IMR-90 (cell line): ENCODE measurements around the gene LUZP2. TPM values are rescaled to one million over a fixed set of nuclear protein-coding genes. Genes with fewer than 3 reads are reported as not detected.
A peak's percentile ranks its signal among the peaks of the same experiment; 100 is the strongest.

Experiments
- ATAC-seq: fragments of 200-7000 bp; cut with Tn5 transposase; 2 replicates; pipeline ENCODE4 v1.9.1; 2020; ENCODE audit warnings: low read depth, mild to moderate bottlenecking, moderate library complexity
- BruUV-seq: library from RNA; stranded (reverse); fragments of 400-500 nt; replicated peaks from 2 replicates; lab custom pipeline; 2021; lab: Mats Ljungman, UMichigan
- CTCF ChIA-PET: fragments of 300-600 bp; formaldehyde crosslinking; extraction: SDS; loops from one replicate; lab custom pipeline; 2021; ENCODE audit warnings: antibody characterized with exemption; lab: Yijun Ruan, JAX
- POLR2A ChIA-PET: fragments of 300-600 bp; sonication (Branson Sonifier 250); formaldehyde crosslinking; loops from one replicate; lab custom pipeline; 2022; ENCODE audit warnings: antibody characterized with exemption; ENCODE audit not compliant: unreplicated experiment; lab: Charles Lee
- DNase-seq: peaks from one replicate; pipeline ENCODE4 v3.0.0; 2013
- H2AFZ ChIP-seq: replicated peaks from 2 replicates; pipeline ENCODE3; 2013; ENCODE audit warnings: low read length, mild to moderate bottlenecking; ENCODE audit not compliant: poor library complexity
- H2AK5ac ChIP-seq: 2 replicates; pipeline ENCODE4 v1.6.1; 2013; ENCODE audit warnings: low read depth, low read length, inconsistent platforms
- H2AK9ac ChIP-seq: replicated peaks from 2 replicates; pipeline ENCODE3; 2013; ENCODE audit warnings: mild to moderate bottlenecking, low read depth, low read length, moderate library complexity; ENCODE audit not compliant: poor library complexity
- H2BK120ac ChIP-seq: 2 replicates; pipeline ENCODE4 v1.6.1; 2013; ENCODE audit warnings: low read depth, low read length, inconsistent platforms
- H2BK15ac ChIP-seq: 3 replicates; pipeline ENCODE4 v1.6.1; 2013; ENCODE audit warnings: low read depth, low read length, inconsistent platforms
- H2BK20ac ChIP-seq: 2 replicates; pipeline ENCODE4 v1.6.1; 2013; ENCODE audit warnings: low read depth, mild to moderate bottlenecking, inconsistent platforms, low read length, moderate library complexity
- H2BK5ac ChIP-seq: 2 replicates; pipeline ENCODE4 v1.6.1; 2013; ENCODE audit warnings: mild to moderate bottlenecking, low read depth, low read length, inconsistent platforms; ENCODE audit not compliant: poor library complexity, severe bottlenecking
- H3K14ac ChIP-seq: replicated peaks from 2 replicates; pipeline ENCODE4 v1.6.1; 2013; ENCODE audit warnings: low read depth, low read length, inconsistent platforms
- H3K18ac ChIP-seq: 2 replicates; pipeline ENCODE4 v1.6.1; 2013; ENCODE audit warnings: low read depth, low read length, control low read depth
- H3K23ac ChIP-seq: 2 replicates; pipeline ENCODE4 v1.6.1; 2013; ENCODE audit warnings: low read depth, low read length, inconsistent platforms
- H3K27ac ChIP-seq: 2 replicates; pipeline ENCODE4 v1.5.1; 2013; ENCODE audit warnings: mild to moderate bottlenecking, control low read depth, low read length; ENCODE audit not compliant: insufficient read depth
- H3K27me3 ChIP-seq: 2 replicates; pipeline ENCODE4 v1.6.1; 2013; ENCODE audit warnings: low read length; ENCODE audit not compliant: control insufficient read depth, insufficient read depth
- H3K36me3 ChIP-seq: 2 replicates; pipeline ENCODE4 v1.6.1; 2013; ENCODE audit warnings: low read length, mixed read lengths; ENCODE audit not compliant: control insufficient read depth, insufficient read depth
- H3K4ac ChIP-seq: 2 replicates; pipeline ENCODE4 v1.6.1; 2013; ENCODE audit warnings: low read depth, low read length, inconsistent platforms
- H3K4me1 ChIP-seq: 2 replicates; pipeline ENCODE4 v1.6.1; 2013; ENCODE audit warnings: low read length, mixed read lengths; ENCODE audit not compliant: control insufficient read depth, insufficient read depth
- H3K4me2 ChIP-seq: 2 replicates; pipeline ENCODE4 v1.6.1; 2013; ENCODE audit warnings: low read depth, mild to moderate bottlenecking, control low read depth, low read length, moderate library complexity
- H3K4me3 ChIP-seq: 2 replicates; pipeline ENCODE4 v1.5.1; 2013; ENCODE audit warnings: low read depth, mild to moderate bottlenecking, control low read depth, low read length, moderate library complexity; ENCODE audit not compliant: insufficient read depth
- H3K56ac ChIP-seq: 2 replicates; pipeline ENCODE4 v1.6.1; 2013; ENCODE audit warnings: low read length, inconsistent platforms; ENCODE audit not compliant: insufficient read depth; ENCODE audit errors: extremely low read depth
- H3K79me1 ChIP-seq, 2 experiments: 2 replicates each; pipeline ENCODE4 v1.6.1; 2013; ENCODE audit warnings: low read length in 2 of 2, inconsistent platforms in 1 of 2, low read depth in 1 of 2
- H3K9ac ChIP-seq: 2 replicates; pipeline ENCODE4 v1.6.1; 2013; ENCODE audit warnings: low read depth, low read length, control low read depth
- H3K9me1 ChIP-seq: 2 replicates; pipeline ENCODE4 v1.6.1; 2013; ENCODE audit warnings: low read length, inconsistent platforms; ENCODE audit not compliant: insufficient read depth
- H3K9me3 ChIP-seq: 2 replicates; pipeline ENCODE4 v1.6.1; 2013; ENCODE audit warnings: low read length; ENCODE audit not compliant: control insufficient read depth, insufficient read depth
- H4K20me1 ChIP-seq: 2 replicates; pipeline ENCODE4 v1.6.1; 2013; ENCODE audit warnings: low read length, inconsistent platforms; ENCODE audit not compliant: insufficient read depth
- H4K5ac ChIP-seq: 2 replicates; pipeline ENCODE4 v1.6.1; 2013; ENCODE audit warnings: mild to moderate bottlenecking, low read depth, low read length, control low read depth
- H4K8ac ChIP-seq, 2 experiments: 2 replicates each; pipeline ENCODE4 v1.6.1; 2013; ENCODE audit warnings: low read depth in 2 of 2, low read length in 2 of 2, control low read depth in 1 of 2, inconsistent platforms in 1 of 2
- H4K91ac ChIP-seq: 2 replicates; pipeline ENCODE4 v1.6.1; 2013; ENCODE audit warnings: low read depth, low read length, inconsistent platforms; ENCODE audit not compliant: insufficient read depth
- MAZ ChIP-seq: IDR thresholded peaks from 2 replicates; pipeline ENCODE4 v1.6.1; 2012; ENCODE audit warnings: low read depth, mild to moderate bottlenecking, low read length, improper control_type of control experiment, moderate library complexity, borderline replicate concordance
- POLR2A ChIP-seq: IDR thresholded peaks from 2 replicates; pipeline ENCODE4 v1.6.1; 2012; ENCODE audit warnings: mild to moderate bottlenecking, low read depth, low read length
- WGBS, 2 experiments: methylation state at CpG; one replicate each; pipeline versions ENCODE4 v1.1.5 to v1.1.7; 2013; ENCODE audit warnings: missing lambda C conversion rate in 2 of 2; ENCODE audit not compliant: insufficient read length in 1 of 2; ENCODE audit errors: extremely low coverage in 2 of 2; 5-methylcytosine and 5-hydroxymethylcytosine counted together
- dilution Hi-C: fragments of 300-500 bp; cut with HindIII; formaldehyde crosslinking; loops from one replicate; pipeline ENCODE4 v1.14.3; 2018; ENCODE audit warnings: low sequenced_read_pairs; ENCODE audit not compliant: unreplicated experiment
- in situ Hi-C: fragments of 300-500 bp; cut with MboI; formaldehyde crosslinking; loops from 3 replicates; pipeline ENCODE4 v1.14.3; 2019; ENCODE audit warnings: low sequenced_read_pairs, inconsistent platforms, mixed read lengths
- intact Hi-C: fragments of 100-400 bp; cut with micrococcal nuclease; formaldehyde crosslinking; loops from 2 replicates; pipeline ENCODE4 v1.10.0; 2022
- polyA plus RNA-seq, 3 experiments: library from polyadenylated mRNA; depleted of rRNA; stranded (reverse); fragments of >200 nt; gene quantifications; 2 replicates each; pipeline ENCODE4 v1.2.3, GENCODE V29; 2012; ENCODE audit warnings: low replicate concordance in 1 of 3
- total RNA-seq: library from RNA; depleted of rRNA; stranded (reverse); fragments of >200 nt; gene quantifications from 2 replicates; pipeline ENCODE4 v1.2.3, GENCODE V29; 2012

The LUZP2 gene
- total and polyA plus RNA-seq, 2 of the 4 experiments (the other 2 are of a cell fraction), result 0.89 to 2.0 TPM

- Histone ChIP-seq H4K20me1 (no peaks in the 10 kb centered on the region), H4K5ac (no peak overlapping the region), H2AFZ (no peak overlapping the region), H2AK9ac (no peak overlapping the region), H2BK5ac (no peak overlapping the region), H3K18ac (no peak overlapping the region), H3K4me1 (no peaks in the 10 kb centered on the region), H3K4me2 (no peak overlapping the region), H4K91ac (no peak overlapping the region), H2AK5ac (no peak overlapping the region), H3K9ac (no peak overlapping the region), H3K9me3 (no peaks in the 10 kb centered on the region), H3K14ac (no peak overlapping the region), H3K79me1 (no peaks in the 10 kb centered on the region), H3K23ac (no peak overlapping the region), H3K56ac (no peak overlapping the region), H3K4ac (no peak overlapping the region), H3K36me3 (no peaks in the 10 kb centered on the region), H3K4me3 (no peak overlapping the region), H3K9me1 (no peaks in the 10 kb centered on the region), H3K27ac (no peak overlapping the region), H2BK20ac (no peak overlapping the region), H3K27me3 (no peaks in the 10 kb centered on the region), H2BK15ac (no peak overlapping the region), H2BK120ac (no peak overlapping the region), H4K8ac (no peak overlapping the region)
- no TSS peak for BruUV-seq
- no CpG with 5 or more reads among the region's 1 CpG for WGBS, 2 experiments
- TF ChIP-seq POLR2A (no peak), MAZ (no peak)
- ChIA-PET POLR2A (no interaction called here), CTCF (interaction anchor here (1.8 kb wide), 1 partner anchor 13 kb away, joined by 4 read pairs; no protein-coding TSS in a partner anchor)
- in situ Hi-C loops, result no loop called here
- dilution Hi-C loops, result no loop called here
- ATAC-seq (peak; percentile 21; the same call in 1 of the 2 replicates), DNase-seq (no peak)
- intact Hi-C loops, result no loop called here
These were observed 404.2 kb downstream of the LUZP2 start for GRCh38 chr11:24900960-24901549.
